Endothelial cell of umbilical vein (primary cell): ENCODE data around the gene ATOX1. TPM values are rescaled to one million over a fixed set of nuclear protein-coding genes. Genes with fewer than 3 reads are reported as not detected.

Experiments used
- BruUV-seq: library from RNA; stranded (reverse); fragments of 400-500 nt; replicated peaks from 2 replicates; lab custom pipeline; 2021; lab: Mats Ljungman, UMichigan
- CTCF ChIA-PET: fragments of 300-600, 350-600 bp; sonication (Branson Sonifier 250); formaldehyde crosslinking; loops from one replicate; lab custom pipeline; 2021; ENCODE audit warnings: antibody characterized with exemption, inconsistent platforms; lab: Charles Lee
- POLR2A ChIA-PET: fragments of 300-600, 350-600 bp; sonication (Branson Sonifier 250); formaldehyde crosslinking; loops from one replicate; lab custom pipeline; 2021; ENCODE audit warnings: antibody characterized with exemption, inconsistent platforms; lab: Charles Lee
- DNase-seq: peaks from one replicate; pipeline ENCODE4 v3.0.0-alpha.2; 2011; ENCODE audit warnings: low read depth, low spot score
- FAIRE-seq: peaks from 2 replicates; lab custom pipeline; 2011; peaks lifted over from hg19 to GRCh38; lab: Jason Lieb, UNC
- H2AFZ ChIP-seq: 2 replicates; pipeline ENCODE4 v1.6.0; 2012; ENCODE audit warnings: low read depth, low read length, control low read depth, inconsistent platforms
- H3K27ac ChIP-seq: 2 replicates; pipeline ENCODE4 v1.5.1; 2011; ENCODE audit warnings: low read depth, mild to moderate bottlenecking, control low read depth, low read length, moderate library complexity; ENCODE audit not compliant: insufficient read depth
- H3K27me3 ChIP-seq, 2 experiments: 2 replicates each; pipeline versions ENCODE4 v1.6.0 to v1.6.1; 2011; ENCODE audit warnings: low read length in 2 of 2, mixed read lengths in 1 of 2; ENCODE audit not compliant: control insufficient read depth in 2 of 2, insufficient read depth in 2 of 2
- H3K36me3 ChIP-seq, 2 experiments: 2 replicates in 1 of 2; 3 replicates in 1 of 2; pipeline ENCODE4 v1.5.1; 2011; ENCODE audit warnings: low read length in 2 of 2, mild to moderate bottlenecking in 1 of 2, moderate library complexity in 1 of 2; ENCODE audit not compliant: control insufficient read depth in 2 of 2, insufficient read depth in 2 of 2; ENCODE audit errors: extremely low read depth in 1 of 2
- H3K4me1 ChIP-seq: 3 replicates; pipeline ENCODE4 v1.5.1; 2011; ENCODE audit warnings: mild to moderate bottlenecking, low read length; ENCODE audit not compliant: control insufficient read depth, insufficient read depth; ENCODE audit errors: extremely low read depth
- H3K4me2 ChIP-seq: 2 replicates; pipeline ENCODE4 v1.6.1; 2011; ENCODE audit warnings: low read length, control low read depth, mixed read lengths; ENCODE audit not compliant: insufficient read depth
- H3K4me3 ChIP-seq, 3 experiments: fragments of 200-600 bp in 1 of 3; sonication (generic), shearing (Covaris generic) in 1 of 3; replicated peaks in 1 of 3; 2 replicates each; pipeline ENCODE4 v1.5.1; 2011 to 2016; ENCODE audit warnings: control low read depth in 3 of 3, low read length in 3 of 3, mild to moderate bottlenecking in 2 of 3, inconsistent platforms in 1 of 3, low read depth in 1 of 3, moderate library complexity in 1 of 3; ENCODE audit not compliant: insufficient read depth in 1 of 3
- H3K79me2 ChIP-seq: 2 replicates; pipeline ENCODE4 v1.6.0; 2012; ENCODE audit warnings: low read length, inconsistent platforms; ENCODE audit not compliant: control insufficient read depth, insufficient read depth
- H3K9ac ChIP-seq: replicated peaks from 2 replicates; pipeline ENCODE3; 2011; ENCODE audit warnings: low read length, control low read depth; ENCODE audit not compliant: insufficient read depth; ENCODE audit errors: extremely low read depth
- H3K9me1 ChIP-seq: replicated peaks from 3 replicates; pipeline ENCODE4 v1.6.0; 2011; ENCODE audit warnings: mild to moderate bottlenecking, low read length; ENCODE audit not compliant: control insufficient read depth, insufficient read depth; ENCODE audit errors: extremely low read depth
- H3K9me3 ChIP-seq: replicated peaks from 2 replicates; pipeline ENCODE4 v1.5.1; 2012; ENCODE audit warnings: low read length, inconsistent platforms; ENCODE audit not compliant: control insufficient read depth, insufficient read depth
- H4K20me1 ChIP-seq: replicated peaks from 2 replicates; pipeline ENCODE3; 2011; ENCODE audit warnings: mild to moderate bottlenecking, low read length; ENCODE audit not compliant: control insufficient read depth, insufficient read depth; ENCODE audit errors: extremely low read depth
- CTCF ChIP-seq, 2 donors: IDR thresholded peaks; 1 replicate in 1 of 2; 2 replicates in 1 of 2; pipeline ENCODE4 v1.5.1; 2011; ENCODE audit warnings: low read length in 2 of 2, mild to moderate bottlenecking in 2 of 2, moderate library complexity in 2 of 2, control low read depth in 1 of 2, inconsistent platforms in 1 of 2, low read depth in 1 of 2; ENCODE audit not compliant: insufficient read depth in 1 of 2; ENCODE audit errors: extremely low read depth in 1 of 2
- EZH2 ChIP-seq: IDR thresholded peaks from 2 replicates; pipeline ENCODE4 v1.6.1; 2012; ENCODE audit warnings: borderline replicate concordance, low read depth, mild to moderate bottlenecking, moderate library complexity, low read length, inconsistent platforms; ENCODE audit not compliant: severe bottlenecking
- FOS ChIP-seq: IDR thresholded peaks from 2 replicates; pipeline ENCODE4 v1.6.1; 2011; ENCODE audit warnings: mild to moderate bottlenecking, low read length, moderate library complexity, borderline replicate concordance; ENCODE audit not compliant: insufficient read depth
- GATA2 ChIP-seq: IDR thresholded peaks from 2 replicates; pipeline ENCODE4 v1.7.0; 2011; ENCODE audit warnings: low read depth, mild to moderate bottlenecking, moderate library complexity, mixed read lengths, low read length; ENCODE audit not compliant: insufficient read length, insufficient read depth
- JUN ChIP-seq: IDR thresholded peaks from 2 replicates; pipeline ENCODE4 v1.6.1; 2011; ENCODE audit warnings: borderline replicate concordance, low read depth; ENCODE audit not compliant: insufficient read length, insufficient read depth
- MAX ChIP-seq: IDR thresholded peaks from 2 replicates; pipeline ENCODE4 v1.6.1; 2011; ENCODE audit not compliant: insufficient read depth, insufficient read length
- MYC ChIP-seq: IDR thresholded peaks from one replicate; pipeline ENCODE4 v1.6.1; 2011; ENCODE audit warnings: mild to moderate bottlenecking, low read depth, low read length
- POLR2A ChIP-seq: IDR thresholded peaks from 2 replicates; pipeline ENCODE4 v1.6.1; 2012; ENCODE audit warnings: low read depth, mild to moderate bottlenecking, control low read depth, low read length
- POLR2AphosphoS5 ChIP-seq: IDR thresholded peaks from 2 replicates; pipeline ENCODE4 v1.6.1; 2012; ENCODE audit warnings: low read depth, mild to moderate bottlenecking, control low read depth, low read length, moderate library complexity; ENCODE audit not compliant: insufficient read depth
- dilution Hi-C: fragments of 300-500 bp; cut with MboI; formaldehyde crosslinking; loops from one replicate; pipeline ENCODE4 v1.15.0; 2019; ENCODE audit warnings: low sequenced_read_pairs; ENCODE audit not compliant: extremely low pct_ligation_motif_present
- intact Hi-C: fragments of 100-400 bp; cut with micrococcal nuclease; formaldehyde crosslinking; loops from one replicate; pipeline ENCODE4 v1.10.0; 2022
- polyA plus RNA-seq, 4 experiments: library from polyadenylated mRNA; depleted of rRNA in 3 of 4; stranded (reverse) in 3 of 4; unstranded in 1 of 4; fragments of >200 nt; gene quantifications; 2 replicates each; pipeline versions ENCODE4 v1.2.1 to v1.2.3, GENCODE V29; 2011 to 2012; ENCODE audit warnings: missing spikeins in 1 of 4
- total RNA-seq: library from RNA; stranded (reverse); gene quantifications from 2 replicates; pipeline ENCODE4 v1.2.3, GENCODE V29; 2021

ATOX1 gene
- total and polyA plus RNA-seq, 2 donors (not counting 3 experiments of a cell fraction or from before 2014, with no cell fraction given): 113 to 292 TPM

- no peak for DNase-seq
- dilution Hi-C loops: no loop called here
- intact Hi-C loops: no loop called here
- Histone ChIP-seq H3K4me1 (peaks cover 12% of the 10 kb centered on the region), H3K36me3 (no peaks in the 10 kb centered on the region), H3K27me3 (no peaks in the 10 kb centered on the region), H3K27ac (no peak overlapping the region), H3K9me3 (no peaks in the 10 kb centered on the region), H3K79me2 (no peaks in the 10 kb centered on the region), H3K9me1 (no peaks in the 10 kb centered on the region), H3K4me3 (no peak overlapping the region), H3K4me2 (no peak overlapping the region), H4K20me1 (no peaks in the 10 kb centered on the region), H3K9ac (no peak overlapping the region), H2AFZ (no peak overlapping the region)
- TF ChIP-seq MYC (no peak), POLR2A (no peak), FOS (no peak), GATA2 (no peak), POLR2AphosphoS5 (no peak), EZH2 (no peak), CTCF (IDR thresholded peaks at IDR 0.05; ENCODE audit: extremely low read depth in 1 of 2, insufficient read depth in 1 of 2, low read depth in 1 of 2, low read length in 2 of 2) (no peak), MAX (no peak), JUN (no peak)
- BruUV-seq: no TSS peak
- ChIA-PET POLR2A (interaction anchor here (1.8 to 6.3 kb wide), 2 partner anchors 10 to 13 kb away, joined by 4 to 76 read pairs; partner anchors contain the start of gene SPARC), CTCF (interaction anchor here (1.1 to 1.5 kb wide), 2 partner anchors 42 to 45 kb away, joined by 3 to 5 read pairs; no protein-coding TSS in a partner anchor)
- FAIRE-seq: no peak
Observed at GRCh38 chr5:151697452-151697851, 61.0 kb downstream of the ATOX1 start.
